Activated T-cell treated with anti-CD3 and anti-CD28 coated beads, Interleukin-2, amount 50 U/mL, for 4 hours (primary cell): ENCODE measurements around the gene XPO4. TPM values are rescaled to one million over a fixed set of nuclear protein-coding genes. Genes with fewer than 3 reads are reported as not detected.
"Not testable (repeated sequence)": the region's sequence is repeated elsewhere in the genome, so short reads cannot be mapped to it uniquely, and the experiment has no call there.

Experiments
- ATAC-seq, 2 donors: fragments of 200-7000 bp; cut with Tn5 transposase; one replicate each; pipeline ENCODE4 v1.10.0; 2021
- DNase-seq: peaks from one replicate; pipeline ENCODE4 v3.0.0-alpha.2; 2020
- H3K27me3 Mint-ChIP-seq: one replicate; pipeline ENCODE4 v1.8.0; 2021; ENCODE audit warnings: low read depth, mixed read lengths
- H3K36me3 Mint-ChIP-seq: one replicate; pipeline ENCODE4 v1.8.0; 2022; ENCODE audit warnings: mixed read lengths; ENCODE audit not compliant: insufficient read depth
- H3K4me1 Mint-ChIP-seq: one replicate; pipeline ENCODE4 v1.8.0; 2021; ENCODE audit warnings: low read depth, mixed read lengths
- H3K4me3 Mint-ChIP-seq: one replicate; pipeline ENCODE4 v1.8.0; 2021; ENCODE audit warnings: mild to moderate bottlenecking, moderate library complexity, mixed read lengths
- H3K9me3 Mint-ChIP-seq: one replicate; pipeline ENCODE4 v1.8.0; 2021; ENCODE audit warnings: mixed read lengths
- total RNA-seq, 3 donors: library from RNA; stranded (reverse); gene quantifications; one replicate each; pipeline ENCODE4 v1.2.1, GENCODE V29; 2021

XPO4 gene
- 10 to 100 TPM; 31.6 to 38.5 (median 38.1) TPM for total RNA-seq

GRCh38 chr13:20902438-20903163 lies at the start of gene XPO4:
Gene XPO4, minus strand, starts transcription at chr13:20902746. Its CDS starts 8 bp downstream, at chr13:20902738.
- H3K4me1 Mint-ChIP-seq = peaks cover 31% of the 10 kb centered on the region
- peaks cover 18% of the 10 kb centered on the region for H3K36me3 Mint-ChIP-seq
- H3K4me3 Mint-ChIP-seq = peak within 1 kb of the TSS; percentile 97
- H3K9me3 Mint-ChIP-seq = no peaks in the 10 kb centered on the region
- ATAC-seq (peak; percentile 96 to 97), DNase-seq (peak; percentile 70)
- peaks cover 3% of the 10 kb centered on the region for H3K27me3 Mint-ChIP-seq

- H3K36me3 Mint-ChIP-seq, ATAC-seq, H3K9me3 Mint-ChIP-seq, DNase-seq, H3K4me3 Mint-ChIP-seq, H3K4me1 Mint-ChIP-seq: not testable (repeated sequence)
- H3K27me3 Mint-ChIP-seq = peaks cover 62% of the 10 kb centered on the region
These were observed 45.5 kb upstream of the XPO4 start for GRCh38 chr13:20948001-20948400.

GRCh38 chr13:20945952-20946383 lies 43.4 kb upstream of the XPO4 start:
- H3K4me1 Mint-ChIP-seq = peaks cover 7% of the 10 kb centered on the region
- no peak overlapping the region for H3K4me3 Mint-ChIP-seq
- DNase-seq (no peak), ATAC-seq (peak; percentile 43 to 50)
- H3K9me3 Mint-ChIP-seq = no peaks in the 10 kb centered on the region
- no peaks in the 10 kb centered on the region for H3K36me3 Mint-ChIP-seq
- peaks cover 56% of the 10 kb centered on the region for H3K27me3 Mint-ChIP-seq

GRCh38 chr13:20942938-20943559 lies 40.5 kb upstream of the XPO4 start:
- Mint-ChIP-seq H3K27me3 (peaks cover 46% of the 10 kb centered on the region), H3K36me3 (no peaks in the 10 kb centered on the region), H3K4me3 (no peak overlapping the region), H3K9me3 (no peaks in the 10 kb centered on the region), H3K4me1 (peaks cover 7% of the 10 kb centered on the region)
- no peak for ATAC-seq
- no peak for DNase-seq

GRCh38 chr13:20940511-20940910 lies 38.0 kb upstream of the XPO4 start:
- not testable (repeated sequence) for ATAC-seq, H3K4me1 Mint-ChIP-seq, DNase-seq, H3K4me3 Mint-ChIP-seq, H3K36me3 Mint-ChIP-seq, H3K9me3 Mint-ChIP-seq
- peaks cover 25% of the 10 kb centered on the region for H3K27me3 Mint-ChIP-seq

GRCh38 chr13:20940083-20940482 lies 37.5 kb upstream of the XPO4 start:
- Mint-ChIP-seq H3K27me3 (peaks cover 21% of the 10 kb centered on the region), H3K4me1 (no peaks in the 10 kb centered on the region), H3K4me3 (no peak overlapping the region), H3K9me3 (no peaks in the 10 kb centered on the region), H3K36me3 (no peaks in the 10 kb centered on the region)
- DNase-seq (no peak), ATAC-seq (no peak)

- Mint-ChIP-seq H3K4me1 (no peaks in the 10 kb centered on the region), H3K9me3 (no peaks in the 10 kb centered on the region), H3K4me3 (no peak overlapping the region), H3K27me3 (peaks cover 18% of the 10 kb centered on the region), H3K36me3 (no peaks in the 10 kb centered on the region)
- DNase-seq = no peak
- ATAC-seq = no peak
These were observed 37.1 kb upstream of the XPO4 start for GRCh38 chr13:20939662-20940061.

GRCh38 chr13:20938302-20938701 lies 35.8 kb upstream of the XPO4 start:
- no peaks in the 10 kb centered on the region for H3K4me1 Mint-ChIP-seq
- no peak for ATAC-seq

GRCh38 chr13:20927596-20928257 lies 25.2 kb upstream of the XPO4 start:
- H3K27me3 Mint-ChIP-seq = no peaks in the 10 kb centered on the region
- DNase-seq (no peak), ATAC-seq (no peak)
- no peak overlapping the region for H3K4me3 Mint-ChIP-seq
- no peaks in the 10 kb centered on the region for H3K9me3 Mint-ChIP-seq
- no peaks in the 10 kb centered on the region for H3K36me3 Mint-ChIP-seq
- H3K4me1 Mint-ChIP-seq = no peaks in the 10 kb centered on the region

More at GRCh38 chr13:20938302-20938701, 35.8 kb upstream of the XPO4 start:
- DNase-seq = no peak
- Mint-ChIP-seq H3K27me3 (peaks cover 11% of the 10 kb centered on the region), H3K36me3 (no peaks in the 10 kb centered on the region), H3K4me3 (no peak overlapping the region), H3K9me3 (no peaks in the 10 kb centered on the region)

- not testable (repeated sequence) for H3K4me1 Mint-ChIP-seq, H3K36me3 Mint-ChIP-seq
These were observed 22.8 kb upstream of the XPO4 start for GRCh38 chr13:20925395-20925790.

GRCh38 chr13:20924758-20925394 lies 22.3 kb upstream of the XPO4 start:
- no peaks in the 10 kb centered on the region for H3K27me3 Mint-ChIP-seq
- H3K36me3 Mint-ChIP-seq = no peaks in the 10 kb centered on the region
- H3K4me1 Mint-ChIP-seq = no peaks in the 10 kb centered on the region
- H3K4me3 Mint-ChIP-seq = no peak overlapping the region
- DNase-seq (peak; percentile 64), ATAC-seq (peak in 1 of 2 donors; percentile 48)
- no peaks in the 10 kb centered on the region for H3K9me3 Mint-ChIP-seq

More at GRCh38 chr13:20925395-20925790, 22.8 kb upstream of the XPO4 start:
- H3K27me3 Mint-ChIP-seq, H3K4me3 Mint-ChIP-seq, ATAC-seq, DNase-seq, H3K9me3 Mint-ChIP-seq: not testable (repeated sequence)

GRCh38 chr13:20923272-20923671 lies 20.7 kb upstream of the XPO4 start:
- no peak for ATAC-seq
- H3K36me3 Mint-ChIP-seq = no peaks in the 10 kb centered on the region
- DNase-seq = no peak
- H3K4me1 Mint-ChIP-seq = no peaks in the 10 kb centered on the region
- no peaks in the 10 kb centered on the region for H3K9me3 Mint-ChIP-seq
- H3K27me3 Mint-ChIP-seq = no peaks in the 10 kb centered on the region
- no peak overlapping the region for H3K4me3 Mint-ChIP-seq

- Mint-ChIP-seq H3K9me3 (no peaks in the 10 kb centered on the region), H3K27me3 (no peaks in the 10 kb centered on the region), H3K4me1 (no peaks in the 10 kb centered on the region), H3K36me3 (no peaks in the 10 kb centered on the region), H3K4me3 (no peak overlapping the region)
- ATAC-seq (no peak), DNase-seq (no peak)
These were observed 19.0 kb upstream of the XPO4 start for GRCh38 chr13:20921572-20921971.

GRCh38 chr13:20915676-20916075 lies 13.1 kb upstream of the XPO4 start:
- not testable (repeated sequence) for H3K27me3 Mint-ChIP-seq, H3K4me1 Mint-ChIP-seq, DNase-seq, H3K9me3 Mint-ChIP-seq, H3K4me3 Mint-ChIP-seq, ATAC-seq, H3K36me3 Mint-ChIP-seq
